Lower leg skin (tissue), 4 donors: ENCODE measurements around the gene TCAIM. TPM values are rescaled to one million over a fixed set of nuclear protein-coding genes. Genes with fewer than 3 reads are reported as not detected.
"Not testable (repeated sequence)": the region's sequence is repeated elsewhere in the genome, so short reads cannot be mapped to it uniquely, and the experiment has no call there.

ENCODE experiments used
- DNase-seq, 2 donors: peaks; one replicate each; pipeline ENCODE4 v3.0.0-alpha.2; 2019; ENCODE audit warnings: low spot score in 2 of 2
- H3K4me3 ChIP-seq: fragments of 200-600 bp; sonication (generic); 2 replicates; pipeline ENCODE4 v1.5.1; 2017; ENCODE audit warnings: mild to moderate bottlenecking, low read depth; ENCODE audit not compliant: poor library complexity, severe bottlenecking
- POLR2A ChIP-seq, 2 donors: fragments of 450-650 bp; IDR thresholded peaks; one replicate each; pipeline ENCODE4 v1.6.1; 2016 to 2017; ENCODE audit warnings: antibody characterized with exemption in 2 of 2, mild to moderate bottlenecking in 1 of 2, moderate library complexity in 1 of 2
- WGBS, 2 donors: methylation state at CpG; one replicate each; pipeline ENCODE4 v1.1.5; 2018; 5-methylcytosine and 5-hydroxymethylcytosine counted together
- intact Hi-C: fragments of 100-400 bp; cut with DNase I; formaldehyde crosslinking; loops from one replicate; pipeline ENCODE4 v1.15.0; 2023; ENCODE audit warnings: low total_unique reads
- total RNA-seq, 4 donors: library from RNA; depleted of rRNA; stranded (reverse); fragments of >200 nt; gene quantifications; one replicate each; pipeline ENCODE4 v1.1.0, GENCODE V29; 2016
- TF ChIP-seq, protein P1 (sequence below), 3 donors: fragments of 450-650 bp; IDR thresholded peaks; one replicate each; pipeline ENCODE4 v1.5.1; 2016; ENCODE audit warnings: antibody characterized with exemption in 3 of 3, mild to moderate bottlenecking in 3 of 3, moderate library complexity in 2 of 3

Gene TCAIM
- total RNA-seq, 4 donors from 2014 or later, result 16.6 to 20.0 (median 18.5) TPM

DNA sequence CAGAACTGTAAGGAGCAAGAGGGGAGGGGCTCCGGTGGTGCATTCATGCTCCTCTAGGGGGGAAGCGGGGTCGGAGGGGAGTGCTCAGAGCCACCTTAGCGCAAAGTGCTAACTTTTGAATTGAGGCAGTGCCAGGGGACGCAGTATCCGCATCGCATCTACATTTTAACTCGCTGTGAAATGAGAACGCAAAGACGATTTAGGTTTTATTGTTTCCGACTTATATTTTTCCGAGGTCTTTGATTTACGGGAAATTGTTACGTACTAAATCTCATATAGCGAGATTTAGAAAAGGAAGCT lies 212 bp downstream of the TCAIM start:
- no peak for DNase-seq
- intact Hi-C loops, result loop anchor here (5.0 kb wide), 1 partner anchor 1646 kb away; no protein-coding TSS in a partner anchor
- 0 to 1% methylated on average over 15 of the region's 15 CpGs for WGBS, 2 donors
- H3K4me3 ChIP-seq, result peak overlapping the region; percentile 77
- TF ChIP-seq, protein P1, sequence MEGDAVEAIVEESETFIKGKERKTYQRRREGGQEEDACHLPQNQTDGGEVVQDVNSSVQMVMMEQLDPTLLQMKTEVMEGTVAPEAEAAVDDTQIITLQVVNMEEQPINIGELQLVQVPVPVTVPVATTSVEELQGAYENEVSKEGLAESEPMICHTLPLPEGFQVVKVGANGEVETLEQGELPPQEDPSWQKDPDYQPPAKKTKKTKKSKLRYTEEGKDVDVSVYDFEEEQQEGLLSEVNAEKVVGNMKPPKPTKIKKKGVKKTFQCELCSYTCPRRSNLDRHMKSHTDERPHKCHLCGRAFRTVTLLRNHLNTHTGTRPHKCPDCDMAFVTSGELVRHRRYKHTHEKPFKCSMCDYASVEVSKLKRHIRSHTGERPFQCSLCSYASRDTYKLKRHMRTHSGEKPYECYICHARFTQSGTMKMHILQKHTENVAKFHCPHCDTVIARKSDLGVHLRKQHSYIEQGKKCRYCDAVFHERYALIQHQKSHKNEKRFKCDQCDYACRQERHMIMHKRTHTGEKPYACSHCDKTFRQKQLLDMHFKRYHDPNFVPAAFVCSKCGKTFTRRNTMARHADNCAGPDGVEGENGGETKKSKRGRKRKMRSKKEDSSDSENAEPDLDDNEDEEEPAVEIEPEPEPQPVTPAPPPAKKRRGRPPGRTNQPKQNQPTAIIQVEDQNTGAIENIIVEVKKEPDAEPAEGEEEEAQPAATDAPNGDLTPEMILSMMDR (IDR thresholded peaks at IDR 0.05), result no peak

DNA sequence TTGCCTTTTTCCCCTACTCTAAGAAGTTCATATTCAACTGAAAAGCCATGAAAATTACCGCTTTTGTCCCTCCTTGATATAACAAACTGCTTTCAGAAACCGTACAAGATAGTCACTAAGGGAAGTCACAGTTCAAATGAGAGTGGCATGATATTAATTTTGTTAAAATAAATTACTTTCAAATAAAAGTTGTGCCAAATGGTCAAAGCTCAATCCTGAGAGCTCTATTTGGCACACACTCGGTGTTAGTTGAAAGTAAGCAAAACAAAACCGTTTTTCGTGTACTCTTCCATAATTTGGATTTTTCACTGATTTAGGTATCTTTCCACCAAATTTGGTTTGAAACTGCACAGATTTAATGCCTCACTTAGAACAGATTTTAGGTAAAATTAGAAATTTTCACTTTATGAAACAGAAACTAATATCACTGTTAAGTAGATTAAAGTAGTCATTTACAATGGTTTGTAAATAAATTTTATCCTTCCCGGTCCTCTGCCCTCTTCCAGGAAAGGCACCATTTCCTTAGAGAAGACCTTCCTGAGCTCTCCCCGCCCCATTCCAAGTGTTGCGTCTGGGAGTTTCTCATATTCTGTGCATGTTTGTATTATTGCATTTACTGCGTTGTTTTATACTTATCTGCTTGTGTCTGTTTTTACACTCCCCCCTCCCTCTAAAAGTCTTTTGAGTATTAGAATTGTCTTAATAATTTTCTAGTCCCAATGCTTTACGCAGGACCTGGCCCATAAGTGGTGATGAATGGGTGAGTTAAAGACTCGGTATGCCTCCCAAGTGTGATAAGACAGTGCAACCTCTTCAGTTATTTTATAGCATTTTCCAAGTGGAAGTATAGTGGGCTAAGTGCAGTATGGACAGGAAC lies 853 bp downstream of the TCAIM start:
- no peak for TF ChIP-seq POLR2A (IDR thresholded peaks at IDR 0.05)
- TF ChIP-seq, protein P1 (IDR thresholded peaks at IDR 0.05), result no peak
- H3K4me3 ChIP-seq, result peak overlapping the region; percentile 77
- DNase-seq, result no peak
- 31% methylated on average over 11 of the region's 11 CpGs for WGBS, 2 donors
- intact Hi-C loops, result loop anchor here (5.0 kb wide), 1 partner anchor 1647 kb away; no protein-coding TSS in a partner anchor

DNA sequence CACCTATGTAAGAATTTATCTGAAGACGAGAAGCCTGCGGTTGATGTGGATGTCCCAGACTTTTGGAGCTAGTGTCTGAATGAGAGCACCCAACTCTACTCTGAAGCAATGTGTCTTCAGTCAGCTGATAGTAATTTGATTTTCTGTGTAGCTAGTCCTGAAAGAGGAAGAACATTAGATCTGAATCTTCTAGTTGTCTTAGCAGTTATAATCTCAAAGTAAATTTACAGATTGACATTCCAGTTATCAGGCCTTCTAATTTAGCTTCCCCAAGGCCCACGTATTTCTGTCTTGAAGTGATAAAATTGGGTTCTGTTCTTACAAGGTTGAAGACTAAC lies 1.5 kb downstream of the TCAIM start:
- no peak overlapping the region for H3K4me3 ChIP-seq
- TF ChIP-seq, protein P1 (IDR thresholded peaks at IDR 0.05), result no peak
- no peak for TF ChIP-seq POLR2A (IDR thresholded peaks at IDR 0.05)
- 84 to 89% methylated on average over 3 of the region's 3 CpGs for WGBS, 2 donors
- no peak for DNase-seq
- intact Hi-C loops, result no loop called here

GRCh38 chr3:44342176-44342790 lies 3.7 kb downstream of the TCAIM start:
- intact Hi-C loops, result no loop called here
- WGBS, 2 donors, result 39 to 40% methylated on average over 1 of the region's 1 CpG
- TF ChIP-seq, protein P1 (IDR thresholded peaks at IDR 0.05), result no peak
- no peak overlapping the region for H3K4me3 ChIP-seq
- no peak for DNase-seq

DNA sequence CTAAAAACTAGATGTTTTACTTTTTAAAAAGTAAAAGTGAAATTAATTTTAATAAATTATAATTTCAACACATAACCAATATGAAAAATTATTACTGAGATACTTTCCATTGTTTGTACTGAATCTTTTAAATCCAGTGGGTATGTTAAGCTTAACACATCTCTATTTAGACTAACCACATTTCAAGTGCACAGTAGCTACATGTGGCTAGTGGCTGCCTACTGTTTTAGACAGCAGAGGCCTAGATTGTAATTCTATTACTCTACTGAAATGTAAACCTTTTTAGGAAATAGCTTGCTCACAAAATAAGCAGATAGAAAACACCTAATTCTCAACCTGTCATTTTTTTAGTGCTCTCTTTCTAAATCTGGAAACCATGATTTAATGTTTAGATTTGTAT lies 4.9 kb downstream of the TCAIM start:
- intact Hi-C loops, result no loop called here
- DNase-seq, result no peak
- no peak overlapping the region for H3K4me3 ChIP-seq
- TF ChIP-seq, protein P1 (IDR thresholded peaks at IDR 0.05), result no peak
- TF ChIP-seq POLR2A (IDR thresholded peaks at IDR 0.05), result no peak

DNA sequence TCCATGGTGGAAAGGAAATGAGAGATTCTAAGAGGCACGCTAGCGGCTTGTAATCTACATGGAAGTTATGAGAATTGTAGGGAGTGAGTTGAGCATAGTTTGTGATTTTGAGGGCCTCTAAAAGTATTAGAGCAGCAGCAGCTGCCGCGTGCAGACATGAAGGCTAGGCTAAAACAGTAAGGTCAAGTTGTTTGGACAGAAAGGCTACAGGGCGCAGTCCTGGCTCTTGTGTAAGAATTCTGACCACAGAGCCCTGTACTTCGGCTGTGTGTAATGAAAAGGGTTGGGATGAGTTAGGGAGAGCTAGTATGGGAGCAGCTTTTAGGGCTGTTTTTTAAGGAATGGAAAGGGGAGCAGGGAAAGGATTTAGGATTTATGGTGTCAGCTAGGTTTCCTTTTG lies 8.0 kb downstream of the TCAIM start:
- intact Hi-C loops, DNase-seq: not testable (repeated sequence)

More for the DNA sequence above, 8.0 kb downstream of the TCAIM start:
- WGBS, 2 donors, result 89 to 92% methylated on average over 6 of the region's 6 CpGs
- not testable (repeated sequence) for H3K4me3 ChIP-seq
